Lower leg skin (tissue), 3 donors: ENCODE measurements around the gene GPR17.

ENCODE experiments used
- POLR2A ChIP-seq, 2 donors: fragments of 450-650 bp; IDR thresholded peaks; one replicate each; pipeline ENCODE4 v1.6.1; 2016 to 2017; ENCODE audit warnings: antibody characterized with exemption in 2 of 2, mild to moderate bottlenecking in 1 of 2, moderate library complexity in 1 of 2
- TF ChIP-seq, protein P1 (sequence below), 3 donors: fragments of 450-650 bp; IDR thresholded peaks; one replicate each; pipeline ENCODE4 v1.5.1; 2016; ENCODE audit warnings: antibody characterized with exemption in 3 of 3, mild to moderate bottlenecking in 3 of 3, moderate library complexity in 2 of 3

DNA sequence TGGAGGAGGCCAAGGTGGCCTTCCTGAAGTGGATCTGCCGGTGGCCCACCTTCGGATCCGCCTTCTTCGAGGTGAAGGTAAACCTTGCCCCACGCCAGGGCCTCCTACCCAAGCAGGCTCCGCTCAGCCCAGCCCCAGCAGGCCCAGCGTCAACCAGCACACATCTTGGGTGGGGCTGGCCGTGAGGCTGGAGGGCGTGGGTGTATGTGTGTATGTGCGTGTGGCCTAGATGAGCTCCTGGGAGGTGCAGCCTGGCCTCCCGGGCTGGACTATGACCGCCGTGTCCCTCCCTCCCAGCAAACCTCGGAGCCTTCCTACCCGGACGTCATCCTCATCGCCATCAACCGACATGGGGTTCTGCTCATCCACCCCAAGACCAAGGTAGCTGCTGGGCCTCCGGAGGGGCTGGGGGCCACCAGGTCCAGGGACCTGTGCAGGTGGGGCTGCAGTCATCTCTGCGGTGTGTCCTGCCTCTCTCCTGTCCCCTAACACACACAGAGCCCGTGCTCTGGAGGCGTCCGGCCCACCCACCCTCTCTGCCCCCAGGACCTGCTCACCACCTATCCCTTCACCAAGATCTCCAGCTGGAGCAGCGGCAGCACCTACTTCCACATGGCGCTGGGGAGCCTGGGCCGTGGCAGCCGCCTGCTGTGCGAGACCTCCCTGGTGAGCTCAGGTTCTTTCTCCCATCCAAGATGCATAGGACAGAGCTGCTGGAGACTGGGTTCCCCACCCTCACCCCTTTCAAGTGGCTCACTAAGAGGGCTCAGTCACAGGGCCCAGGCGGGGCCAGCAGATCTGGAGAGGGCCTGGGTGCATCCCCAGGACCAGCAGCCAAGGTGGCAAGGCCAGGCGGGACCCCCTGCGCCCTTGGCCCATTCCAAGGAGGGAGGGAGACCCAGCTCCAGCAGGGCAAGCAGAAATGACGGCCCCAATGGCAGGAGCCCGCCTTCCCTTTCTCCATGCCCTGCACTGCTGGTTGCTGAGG lies 9.4 kb upstream of the GPR17 start:
- TF ChIP-seq, protein P1, sequence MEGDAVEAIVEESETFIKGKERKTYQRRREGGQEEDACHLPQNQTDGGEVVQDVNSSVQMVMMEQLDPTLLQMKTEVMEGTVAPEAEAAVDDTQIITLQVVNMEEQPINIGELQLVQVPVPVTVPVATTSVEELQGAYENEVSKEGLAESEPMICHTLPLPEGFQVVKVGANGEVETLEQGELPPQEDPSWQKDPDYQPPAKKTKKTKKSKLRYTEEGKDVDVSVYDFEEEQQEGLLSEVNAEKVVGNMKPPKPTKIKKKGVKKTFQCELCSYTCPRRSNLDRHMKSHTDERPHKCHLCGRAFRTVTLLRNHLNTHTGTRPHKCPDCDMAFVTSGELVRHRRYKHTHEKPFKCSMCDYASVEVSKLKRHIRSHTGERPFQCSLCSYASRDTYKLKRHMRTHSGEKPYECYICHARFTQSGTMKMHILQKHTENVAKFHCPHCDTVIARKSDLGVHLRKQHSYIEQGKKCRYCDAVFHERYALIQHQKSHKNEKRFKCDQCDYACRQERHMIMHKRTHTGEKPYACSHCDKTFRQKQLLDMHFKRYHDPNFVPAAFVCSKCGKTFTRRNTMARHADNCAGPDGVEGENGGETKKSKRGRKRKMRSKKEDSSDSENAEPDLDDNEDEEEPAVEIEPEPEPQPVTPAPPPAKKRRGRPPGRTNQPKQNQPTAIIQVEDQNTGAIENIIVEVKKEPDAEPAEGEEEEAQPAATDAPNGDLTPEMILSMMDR (IDR thresholded peaks at IDR 0.05): no peak
- TF ChIP-seq POLR2A (IDR thresholded peaks at IDR 0.05): no peak
